Prostate gland (tissue), 2 donors: ENCODE data around the gene MKNK1.

Source experiments
- CTCF ChIP-seq, 4 experiments: fragments of 200-600 bp in 2 of 4; fragments of 450-650 bp in 2 of 4; sonication (generic) in 2 of 4; IDR thresholded peaks; 1 replicate in 3 of 4; 2 replicates in 1 of 4; pipeline ENCODE4 v1.5.1; 2016 to 2019; ENCODE audit warnings: antibody characterized with exemption in 4 of 4, mild to moderate bottlenecking in 2 of 4, moderate library complexity in 2 of 4
- POLR2A ChIP-seq: fragments of 450-650 bp; IDR thresholded peaks from one replicate; pipeline ENCODE4 v1.6.1; 2016; ENCODE audit warnings: antibody characterized with exemption, mild to moderate bottlenecking
- POLR2AphosphoS5 ChIP-seq: sonication (generic); formaldehyde crosslinking; IDR thresholded peaks from one replicate; pipeline ENCODE4 v1.6.1; 2017; ENCODE audit warnings: antibody characterized with exemption

GRCh38 chr1:46596846-46597245 lies 7.2 kb downstream of the MKNK1 start:
- no peak for TF ChIP-seq POLR2A
- TF ChIP-seq CTCF (IDR thresholded peaks at IDR 0.05) = no peak
- no peak for TF ChIP-seq POLR2AphosphoS5
